Body of pancreas (tissue), 4 donors: ENCODE results near the gene TIAM1.

ENCODE experiments used
- CTCF ChIP-seq, 7 experiments: fragments of 450-650 bp in 4 of 7; fragments of 200-600 bp in 3 of 7; sonication (generic) in 3 of 7; IDR thresholded peaks; one replicate each; pipeline ENCODE4 v1.5.1; 2016 to 2019; ENCODE audit warnings: antibody characterized with exemption in 7 of 7
- POLR2A ChIP-seq, 3 donors: fragments of 450-650 bp; IDR thresholded peaks; one replicate each; pipeline ENCODE4 v1.6.1; 2016; ENCODE audit warnings: antibody characterized with exemption in 3 of 3, mild to moderate bottlenecking in 2 of 3

DNA sequence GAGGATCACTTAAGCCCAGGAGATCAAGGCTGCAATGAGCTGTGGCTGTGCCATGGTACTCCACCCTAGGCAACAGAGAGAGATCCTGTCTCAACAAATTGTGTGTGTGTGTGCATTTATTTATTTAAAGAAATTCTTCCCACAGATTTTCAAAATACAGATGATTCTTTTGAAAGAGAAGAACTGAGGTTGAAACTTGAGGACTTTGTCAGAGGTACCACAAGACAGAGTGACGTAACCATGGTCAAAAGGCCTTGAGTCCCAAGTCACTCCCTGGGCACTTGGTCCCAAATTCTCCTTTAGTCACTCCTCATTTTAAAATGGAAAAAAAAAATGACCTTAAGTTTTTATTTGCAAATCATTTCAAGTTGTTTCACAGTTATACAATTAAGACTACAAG lies 57.4 kb downstream of the TIAM1 start:
- TF ChIP-seq POLR2A (IDR thresholded peaks at IDR 0.05) (no peak), CTCF (IDR thresholded peaks at IDR 0.05) (no peak)
